ENCODE measurements around the gene NEK10. TPM values are rescaled to one million over a fixed set of nuclear protein-coding genes. Genes with fewer than 3 reads are reported as not detected.

The NEK10 gene
- total RNA-seq, 1 experiment from 2014 or later, result 1.7 TPM

- no peak for TF ChIP-seq CTCF (IDR thresholded peaks at IDR 0.05; ENCODE audit: unreplicated experiment)
- Mint-ChIP-seq H3K36me3 (ENCODE audit: insufficient read depth, unreplicated experiment) (no peaks in the 10 kb centered on the region), H3K9me3 (ENCODE audit: low read depth, unreplicated experiment) (no peaks in the 10 kb centered on the region), H3K27me3 (ENCODE audit: unreplicated experiment) (no peaks in the 10 kb centered on the region), H3K4me3 (ENCODE audit: low read depth, unreplicated experiment) (no peak overlapping the region), H3K27ac (ENCODE audit: unreplicated experiment) (no peak overlapping the region), H3K4me1 (ENCODE audit: low read depth, unreplicated experiment) (no peaks in the 10 kb centered on the region)
- intact Hi-C loops (cut with micrococcal nuclease; ENCODE audit: unreplicated experiment), result no loop called here
- CTCF ChIA-PET, result no interaction called here
- no TSS peak for BruUV-seq (replicated peaks)
- DNase-seq, result no peak
These were observed 183.2 kb downstream of the NEK10 start for GRCh38 chr3:27186013-27186412.

- BruUV-seq (replicated peaks), result no TSS peak
- DNase-seq, result no peak
- CTCF ChIA-PET, result no interaction called here
- no peak overlapping the region for H3K27ac Mint-ChIP-seq (ENCODE audit: unreplicated experiment)
- H3K4me1 Mint-ChIP-seq (ENCODE audit: low read depth, unreplicated experiment), result no peaks in the 10 kb centered on the region
- no peaks in the 10 kb centered on the region for H3K27me3 Mint-ChIP-seq (ENCODE audit: unreplicated experiment)
- no peak overlapping the region for H3K4me3 Mint-ChIP-seq (ENCODE audit: low read depth, unreplicated experiment)
- no peaks in the 10 kb centered on the region for H3K36me3 Mint-ChIP-seq (ENCODE audit: insufficient read depth, unreplicated experiment)
- no peaks in the 10 kb centered on the region for H3K9me3 Mint-ChIP-seq (ENCODE audit: low read depth, unreplicated experiment)
- TF ChIP-seq CTCF (IDR thresholded peaks at IDR 0.05; ENCODE audit: unreplicated experiment), result no peak
- intact Hi-C loops (cut with micrococcal nuclease; ENCODE audit: unreplicated experiment), result no loop called here
These were observed 183.8 kb downstream of the NEK10 start for GRCh38 chr3:27185231-27185989.

DNA sequence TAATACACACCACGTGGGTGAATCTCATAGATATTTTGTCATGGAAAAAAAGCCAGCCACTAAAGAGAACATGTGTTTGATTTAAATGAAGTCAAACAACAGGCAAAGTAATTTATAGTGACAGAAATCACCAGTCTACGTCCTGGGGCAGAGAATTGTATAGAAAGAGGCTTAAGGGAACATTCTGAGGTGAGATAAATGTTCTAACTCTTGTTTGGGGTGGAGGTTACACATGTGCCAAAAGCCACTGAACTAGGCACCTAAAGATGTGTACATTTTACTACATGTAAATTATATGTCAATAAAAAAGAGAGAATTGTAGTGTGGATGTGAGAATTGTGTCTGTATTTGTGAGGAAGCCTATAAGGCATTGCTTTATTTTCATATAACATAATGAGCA, 184.9 kb downstream of the NEK10 start:
- Mint-ChIP-seq H3K36me3 (ENCODE audit: insufficient read depth, unreplicated experiment) (no peaks in the 10 kb centered on the region), H3K4me1 (ENCODE audit: low read depth, unreplicated experiment) (no peaks in the 10 kb centered on the region), H3K9me3 (ENCODE audit: low read depth, unreplicated experiment) (no peaks in the 10 kb centered on the region), H3K27me3 (ENCODE audit: unreplicated experiment) (no peaks in the 10 kb centered on the region), H3K4me3 (ENCODE audit: low read depth, unreplicated experiment) (no peak overlapping the region), H3K27ac (ENCODE audit: unreplicated experiment) (no peak overlapping the region)
- BruUV-seq (replicated peaks), result no TSS peak
- TF ChIP-seq CTCF (IDR thresholded peaks at IDR 0.05; ENCODE audit: unreplicated experiment), result no peak
- intact Hi-C loops (cut with micrococcal nuclease; ENCODE audit: unreplicated experiment), result no loop called here
- no peak for DNase-seq
- CTCF ChIA-PET, result no interaction called here

GRCh38 chr3:27176256-27176655, 192.9 kb downstream of the NEK10 start:
- no peak overlapping the region for H3K27ac Mint-ChIP-seq (ENCODE audit: unreplicated experiment)
- BruUV-seq (replicated peaks), result no TSS peak
- H3K36me3 Mint-ChIP-seq (ENCODE audit: insufficient read depth, unreplicated experiment), result no peaks in the 10 kb centered on the region
- DNase-seq, result no peak
- intact Hi-C loops (cut with micrococcal nuclease; ENCODE audit: unreplicated experiment), result no loop called here
- H3K4me3 Mint-ChIP-seq (ENCODE audit: low read depth, unreplicated experiment), result no peak overlapping the region
- CTCF ChIA-PET, result no interaction called here
- no peaks in the 10 kb centered on the region for H3K9me3 Mint-ChIP-seq (ENCODE audit: low read depth, unreplicated experiment)
- no peaks in the 10 kb centered on the region for H3K27me3 Mint-ChIP-seq (ENCODE audit: unreplicated experiment)
- no peaks in the 10 kb centered on the region for H3K4me1 Mint-ChIP-seq (ENCODE audit: low read depth, unreplicated experiment)
- no peak for TF ChIP-seq CTCF (IDR thresholded peaks at IDR 0.05; ENCODE audit: unreplicated experiment)
